GM20000 (cell line): ENCODE results near the gene KLHDC7A.

ENCODE experiments used
- DNase-seq: peaks from one replicate; pipeline ENCODE4 v3.0.0; 2012; ENCODE audit warnings: low spot score
- TF ChIP-seq, protein P1 (sequence below): IDR thresholded peaks from 2 replicates; pipeline ENCODE4 v1.5.1; 2012; ENCODE audit warnings: mild to moderate bottlenecking, control low read depth; ENCODE audit errors: extremely low read depth, missing control alignments

KLHDC7A gene

DNA sequence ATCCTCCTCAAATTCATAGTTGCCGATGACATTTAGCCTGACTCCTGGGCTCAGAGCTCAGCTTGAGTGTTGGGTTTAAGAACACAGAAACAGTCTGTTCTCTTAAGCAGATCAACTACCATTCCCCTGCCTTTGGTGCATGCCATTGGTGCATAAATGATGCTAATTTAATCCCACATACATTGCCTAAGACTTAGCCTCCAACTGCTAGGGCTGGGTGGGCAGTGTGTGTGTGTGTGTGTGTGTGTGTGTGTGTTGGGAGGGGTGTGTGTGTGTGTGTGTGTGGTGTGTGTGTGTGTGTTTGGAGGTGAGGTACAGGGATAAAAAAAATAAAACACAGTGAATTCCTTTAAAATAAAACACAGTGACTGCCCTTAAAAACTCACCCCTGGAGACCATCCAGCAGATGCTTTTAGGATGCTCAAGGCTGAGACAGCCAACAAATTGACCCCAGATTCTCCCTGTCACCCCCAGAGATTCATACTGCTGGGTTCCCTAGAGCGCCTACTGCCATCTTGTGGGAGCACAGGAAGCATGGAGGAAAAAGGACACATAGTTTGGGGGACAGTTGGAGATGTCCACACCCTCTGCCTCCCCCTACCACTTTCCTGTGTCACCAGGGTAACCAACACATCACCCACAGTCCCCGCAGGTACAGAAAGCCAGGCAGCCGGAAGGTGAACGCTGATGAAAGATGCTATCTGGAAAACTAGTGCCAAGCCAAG lies 30.6 kb downstream of the KLHDC7A start:
- DNase-seq: no peak
- TF ChIP-seq, protein P1, sequence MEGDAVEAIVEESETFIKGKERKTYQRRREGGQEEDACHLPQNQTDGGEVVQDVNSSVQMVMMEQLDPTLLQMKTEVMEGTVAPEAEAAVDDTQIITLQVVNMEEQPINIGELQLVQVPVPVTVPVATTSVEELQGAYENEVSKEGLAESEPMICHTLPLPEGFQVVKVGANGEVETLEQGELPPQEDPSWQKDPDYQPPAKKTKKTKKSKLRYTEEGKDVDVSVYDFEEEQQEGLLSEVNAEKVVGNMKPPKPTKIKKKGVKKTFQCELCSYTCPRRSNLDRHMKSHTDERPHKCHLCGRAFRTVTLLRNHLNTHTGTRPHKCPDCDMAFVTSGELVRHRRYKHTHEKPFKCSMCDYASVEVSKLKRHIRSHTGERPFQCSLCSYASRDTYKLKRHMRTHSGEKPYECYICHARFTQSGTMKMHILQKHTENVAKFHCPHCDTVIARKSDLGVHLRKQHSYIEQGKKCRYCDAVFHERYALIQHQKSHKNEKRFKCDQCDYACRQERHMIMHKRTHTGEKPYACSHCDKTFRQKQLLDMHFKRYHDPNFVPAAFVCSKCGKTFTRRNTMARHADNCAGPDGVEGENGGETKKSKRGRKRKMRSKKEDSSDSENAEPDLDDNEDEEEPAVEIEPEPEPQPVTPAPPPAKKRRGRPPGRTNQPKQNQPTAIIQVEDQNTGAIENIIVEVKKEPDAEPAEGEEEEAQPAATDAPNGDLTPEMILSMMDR: no peak

DNA sequence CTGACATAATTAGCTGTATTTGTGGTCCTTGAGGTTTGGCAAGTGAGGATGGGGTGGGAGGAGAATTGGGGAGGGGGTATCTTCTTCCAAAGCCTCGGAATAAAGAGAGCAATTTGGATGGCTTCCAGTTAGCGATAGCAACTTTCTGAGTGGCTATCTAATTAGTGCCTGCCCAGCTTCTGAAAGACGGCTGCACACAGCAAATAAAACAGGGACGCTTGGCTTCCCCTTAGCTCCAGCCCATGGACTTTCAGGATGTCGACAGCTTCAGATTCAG lies 31.1 kb downstream of the KLHDC7A start:
- no peak for DNase-seq
- TF ChIP-seq, protein P1: no peak

DNA sequence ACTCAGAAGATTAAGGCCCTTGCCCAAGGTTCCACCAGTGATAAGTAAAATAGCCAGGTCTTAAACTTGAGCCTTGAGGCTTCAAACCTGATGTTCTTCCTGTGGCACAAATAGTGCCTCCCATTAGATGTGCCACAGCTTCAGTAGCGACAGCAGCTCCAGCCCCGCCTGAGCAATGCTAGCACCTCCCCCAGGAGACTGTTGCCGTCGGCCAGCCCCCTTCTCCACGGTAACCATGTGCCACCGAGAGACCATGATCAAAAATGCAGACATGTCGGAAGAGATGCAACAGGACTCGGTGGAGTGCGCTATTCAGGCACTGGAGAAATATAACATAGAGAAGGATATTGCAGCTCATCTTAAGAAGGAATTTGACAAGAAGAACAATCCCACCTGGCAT lies 32.2 kb downstream of the KLHDC7A start:
- TF ChIP-seq, protein P1: no peak

DNA sequence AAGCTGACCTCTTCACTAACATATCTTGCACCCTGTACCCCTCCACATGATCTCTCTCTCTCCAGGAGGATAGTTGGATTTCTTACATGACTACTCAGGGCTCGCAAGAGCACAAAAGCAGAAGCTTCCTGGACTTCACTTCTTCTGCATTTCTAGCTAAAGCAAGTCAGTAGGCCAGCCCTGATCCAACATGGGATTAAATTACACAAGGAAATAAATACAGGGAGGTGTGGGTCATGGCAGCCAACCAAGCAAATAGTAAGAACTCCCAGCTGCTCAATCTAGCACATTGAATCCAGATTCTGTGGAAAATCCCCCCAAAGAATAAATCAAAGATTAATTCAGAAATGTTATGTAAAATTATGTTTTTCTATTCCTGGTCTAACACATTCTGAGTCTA lies 33.3 kb downstream of the KLHDC7A start:
- TF ChIP-seq, protein P1: no peak
- no peak for DNase-seq

More for the DNA sequence above, 32.2 kb downstream of the KLHDC7A start:
- no peak for DNase-seq

DNA sequence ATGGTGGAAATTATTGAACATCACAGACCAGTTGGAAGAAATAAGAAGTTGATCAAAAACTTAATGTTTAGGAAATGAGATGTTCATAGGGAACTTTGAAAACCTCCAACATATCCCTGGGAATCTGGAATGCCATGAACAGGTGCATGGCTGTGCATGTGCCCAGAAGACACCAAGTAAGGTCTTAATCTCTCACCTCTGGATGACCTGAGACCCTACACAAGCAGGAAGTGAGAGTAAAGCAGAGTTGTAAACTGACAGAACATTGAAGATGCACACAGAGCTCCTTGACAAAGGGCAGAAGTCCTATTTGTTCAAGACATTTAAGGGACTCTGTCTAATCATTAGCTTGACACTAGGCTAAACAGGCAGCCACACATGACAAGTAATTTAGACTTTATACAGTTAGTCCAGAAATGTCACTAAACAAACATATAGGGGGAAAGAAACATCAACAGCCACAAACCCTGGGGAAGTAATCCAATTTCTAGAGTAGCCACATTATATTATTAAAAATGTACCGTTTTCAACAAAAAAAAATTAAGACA lies 34.5 kb downstream of the KLHDC7A start:
- no peak for DNase-seq
- TF ChIP-seq, protein P1: no peak

DNA sequence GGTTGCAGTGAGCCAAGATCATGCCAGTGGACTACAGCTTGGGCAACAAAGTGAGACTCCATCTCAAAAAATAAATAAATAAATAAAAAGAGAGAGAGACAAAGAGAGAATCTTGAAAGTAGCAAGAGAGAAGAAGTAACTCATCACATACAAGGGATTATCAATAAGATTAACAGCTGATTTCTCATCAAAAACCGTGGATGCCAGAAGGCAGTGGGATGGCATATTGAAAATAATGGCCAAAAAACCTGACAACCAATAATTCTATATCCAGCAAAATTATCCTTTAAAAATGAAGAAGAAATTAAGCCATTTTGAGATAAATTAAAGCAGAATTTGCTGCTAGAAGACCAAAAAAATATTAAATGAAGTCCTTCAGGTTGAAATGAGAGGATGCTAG lies 35.7 kb downstream of the KLHDC7A start:
- no peak for DNase-seq
- TF ChIP-seq, protein P1: no peak

DNA sequence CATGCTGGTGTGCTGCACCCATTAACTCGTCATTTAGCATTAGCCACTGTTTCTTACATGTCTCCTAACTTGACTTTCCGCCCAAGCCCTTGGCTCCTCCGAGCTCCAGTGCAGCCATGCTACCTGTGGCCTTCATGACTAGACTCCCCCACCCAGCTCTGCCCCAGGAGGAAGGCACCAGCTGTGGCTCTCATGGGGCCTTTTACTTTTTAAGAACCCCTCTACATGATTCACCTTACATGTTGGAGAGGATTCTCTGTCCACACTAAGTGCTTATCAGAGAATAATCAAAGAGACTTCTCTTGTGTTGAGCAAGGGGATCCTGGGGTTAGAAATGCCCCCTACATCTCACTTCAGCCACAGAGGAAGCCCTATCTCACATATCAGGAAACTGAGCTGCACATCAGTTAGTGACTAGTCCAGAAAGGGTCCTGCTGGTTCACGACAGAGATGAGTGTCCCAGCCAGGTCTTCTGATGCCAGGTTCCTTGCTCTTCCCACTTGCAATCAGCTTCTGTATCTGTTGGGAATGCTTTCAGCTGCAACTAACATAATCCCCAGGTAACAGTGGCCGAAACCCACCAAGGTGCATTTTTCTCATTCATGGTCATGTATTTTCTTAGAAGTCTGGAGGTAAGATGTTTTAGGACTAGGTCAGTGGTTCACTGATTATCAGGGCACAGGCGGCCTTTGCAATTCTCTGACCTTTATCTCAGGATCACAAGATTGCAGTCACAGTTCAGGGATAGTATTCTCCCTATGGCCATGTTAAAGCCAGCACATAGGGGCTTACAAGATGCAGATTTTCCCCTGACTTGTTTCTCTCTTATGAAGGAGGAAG lies 45.9 kb downstream of the KLHDC7A start:
- TF ChIP-seq, protein P1: no peak
- DNase-seq: no peak
